ENCODE measurements around the gene DOK5. TPM values are rescaled to one million over a fixed set of nuclear protein-coding genes. Genes with fewer than 3 reads are reported as not detected.
"Not testable (repeated sequence)": the region's sequence is repeated elsewhere in the genome, so short reads cannot be mapped to it uniquely, and the experiment has no call there.

DOK5 gene
- polyA plus RNA-seq, 4 donors: 9.1 to 12.7 (median 10.7) TPM

DNA sequence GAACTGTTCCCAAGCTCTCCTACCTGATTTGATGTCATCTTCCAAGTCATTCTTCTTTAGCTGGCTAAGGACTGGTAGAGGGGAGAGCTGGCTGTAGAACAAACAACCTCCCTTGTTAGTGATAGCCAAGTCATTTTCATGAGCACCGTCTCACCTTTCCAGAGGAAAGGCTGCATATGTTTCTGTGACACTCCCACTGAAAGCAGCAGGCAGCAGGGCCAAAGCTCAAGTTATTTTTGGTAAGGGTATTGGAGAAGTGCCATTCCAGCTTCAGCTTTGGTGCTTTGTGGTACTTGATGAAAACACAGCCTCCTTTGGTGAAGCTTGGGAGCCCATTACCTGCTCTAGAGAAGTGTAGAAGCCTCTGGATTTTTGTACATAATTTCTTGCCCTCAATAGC is 5.4 kb upstream of the DOK5 start:
- DNase-seq (ENCODE audit: low read depth in 4 of 4, low spot score in 3 of 4): no peak

- DNase-seq (ENCODE audit: low read depth in 4 of 4, low spot score in 3 of 4): no peak
These were observed 4.7 kb upstream of the DOK5 start for GRCh38 chr20:54470697-54471096.

GRCh38 chr20:54472607-54473006 is 2.8 kb upstream of the DOK5 start:
- DNase-seq (ENCODE audit: low read depth in 4 of 4, low spot score in 3 of 4): no peak

DNA sequence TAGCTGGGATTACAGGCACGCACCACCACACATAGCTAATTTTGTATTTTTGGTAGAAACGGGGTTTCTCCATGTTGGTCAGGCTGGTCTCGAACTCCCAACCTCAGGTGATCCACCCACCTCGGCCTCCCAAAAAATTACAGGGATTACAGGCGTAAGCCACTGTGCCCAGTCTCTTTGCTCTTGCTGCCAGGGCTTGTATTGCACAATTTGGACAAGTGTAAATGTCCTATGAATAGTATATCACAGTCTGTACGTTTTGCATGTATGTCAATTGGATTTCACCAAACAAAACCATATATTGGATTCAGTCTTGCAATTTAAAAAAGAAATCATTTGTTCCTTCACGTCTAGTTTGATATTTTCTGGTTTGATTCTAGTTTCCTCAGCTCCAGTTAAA is 2.1 kb upstream of the DOK5 start:
- no peak for DNase-seq (ENCODE audit: low read depth in 4 of 4, low spot score in 3 of 4)

GRCh38 chr20:54474046-54474445 is 1.3 kb upstream of the DOK5 start:
- no peak for DNase-seq (ENCODE audit: low read depth in 4 of 4, low spot score in 3 of 4)

- DNase-seq (ENCODE audit: low read depth in 4 of 4, low spot score in 3 of 4): peak in 1 of 4 donors; percentile 13
These were observed 527 bp upstream of the DOK5 start for GRCh38 chr20:54474866-54475265.

GRCh38 chr20:54476169-54477009 is 996 bp downstream of the DOK5 start:
- peak in 1 of 4 donors; percentile 15 for DNase-seq (ENCODE audit: low read depth in 4 of 4, low spot score in 3 of 4)

- DNase-seq (ENCODE audit: low read depth in 4 of 4, low spot score in 3 of 4): no peak
These were observed 2.0 kb downstream of the DOK5 start for GRCh38 chr20:54477191-54477955.

- DNase-seq (ENCODE audit: low read depth in 4 of 4, low spot score in 3 of 4): no peak
These were observed 3.9 kb downstream of the DOK5 start for GRCh38 chr20:54479138-54479906.

GRCh38 chr20:54479937-54480336 is 4.5 kb downstream of the DOK5 start:
- DNase-seq (ENCODE audit: low read depth in 4 of 4, low spot score in 3 of 4): not testable (repeated sequence)

- DNase-seq (ENCODE audit: low read depth in 4 of 4, low spot score in 3 of 4): no peak
These were observed 6.0 kb downstream of the DOK5 start for GRCh38 chr20:54481442-54481841.

- DNase-seq (ENCODE audit: low read depth in 4 of 4, low spot score in 3 of 4): no peak
These were observed 10.2 kb downstream of the DOK5 start for GRCh38 chr20:54485631-54486030.

- DNase-seq (ENCODE audit: low read depth in 4 of 4, low spot score in 3 of 4): no peak
These were observed 11.2 kb downstream of the DOK5 start for GRCh38 chr20:54486585-54486984.

- no peak for DNase-seq (ENCODE audit: low read depth in 4 of 4, low spot score in 3 of 4)
These were observed 13.0 kb downstream of the DOK5 start for GRCh38 chr20:54488442-54488841.

GRCh38 chr20:54491506-54491905 is 16.1 kb downstream of the DOK5 start:
- no peak for DNase-seq (ENCODE audit: low read depth in 4 of 4, low spot score in 3 of 4)

GRCh38 chr20:54494303-54495006 is 19.1 kb downstream of the DOK5 start:
- DNase-seq (ENCODE audit: low read depth in 4 of 4, low spot score in 3 of 4): no peak

- DNase-seq (ENCODE audit: low read depth in 4 of 4, low spot score in 3 of 4): no peak
These were observed 22.7 kb downstream of the DOK5 start for GRCh38 chr20:54497931-54498718.

DNA sequence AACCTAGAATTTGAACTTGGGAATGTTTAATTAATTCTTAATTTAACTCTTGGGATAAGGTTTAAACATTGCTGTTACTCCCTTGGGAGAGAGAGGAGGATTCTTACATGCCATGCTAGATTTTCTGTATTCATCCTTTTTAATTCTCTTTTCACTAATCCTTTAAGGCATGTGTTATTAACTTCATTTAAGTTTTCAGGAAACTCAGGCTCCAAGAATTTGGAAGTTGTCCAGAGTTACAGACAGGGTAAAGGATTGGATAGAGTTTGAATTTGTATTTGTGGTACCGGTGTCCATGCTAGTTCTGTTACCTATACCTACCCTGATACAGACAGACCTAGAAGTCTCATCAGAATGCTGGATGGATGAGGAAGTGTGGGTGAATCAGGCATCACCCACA is 23.7 kb downstream of the DOK5 start:
- DNase-seq (ENCODE audit: low read depth in 4 of 4, low spot score in 3 of 4): no peak

DNA sequence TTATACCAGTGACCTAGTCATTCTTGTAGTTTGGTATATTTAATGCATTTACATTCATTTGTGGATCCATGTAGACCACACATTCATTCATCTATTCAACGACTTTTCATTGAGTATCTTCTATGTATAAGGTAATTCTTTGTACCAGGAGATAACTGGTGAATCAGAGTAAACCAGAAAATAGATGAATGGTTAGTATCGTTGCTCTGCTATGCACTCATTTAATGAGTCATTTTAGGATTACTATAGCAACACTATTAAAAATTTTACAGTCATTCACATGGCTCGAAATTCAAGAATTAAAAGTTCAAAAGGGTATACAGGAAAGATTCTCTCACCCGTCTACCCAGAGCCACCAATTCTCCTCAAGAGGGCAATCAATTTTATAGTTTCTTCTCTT is 26.8 kb downstream of the DOK5 start:
- DNase-seq (ENCODE audit: low read depth in 4 of 4, low spot score in 3 of 4): no peak

DNA sequence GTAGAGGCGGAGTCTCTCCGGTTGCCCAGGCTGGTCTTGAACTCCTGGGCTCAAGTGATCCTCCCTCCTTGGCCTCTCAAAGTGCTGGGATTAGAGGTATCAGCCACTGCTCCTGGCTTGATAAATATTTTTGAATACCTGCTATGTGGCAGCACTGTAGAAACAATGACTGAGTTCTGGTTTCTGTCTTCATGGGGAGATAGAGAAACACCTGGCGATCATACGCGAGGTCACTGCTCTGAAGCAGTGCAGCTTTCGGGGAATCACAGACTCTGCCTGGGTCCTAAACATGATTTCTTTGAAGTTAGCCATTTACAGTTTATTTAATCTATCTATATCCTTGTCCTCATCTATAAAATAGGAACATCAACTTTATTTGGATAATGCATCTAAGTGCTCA is 31.2 kb downstream of the DOK5 start:
- DNase-seq (ENCODE audit: low read depth in 4 of 4, low spot score in 3 of 4): no peak
